Keratinocyte (primary cell): Measurements from ENCODE around the gene SHISA8. TPM values are rescaled to one million over a fixed set of nuclear protein-coding genes. Genes with fewer than 3 reads are reported as not detected.

Experiments
- DNase-seq: peaks from one replicate; pipeline ENCODE4 v3.0.0-alpha.2; 2011; ENCODE audit warnings: low read depth, missing footprints, low spot score
- FAIRE-seq: peaks from 2 replicates; lab custom pipeline; 2011; peaks lifted over from hg19 to GRCh38; lab: Jason Lieb, UNC
- H2AFZ ChIP-seq: 2 replicates; pipeline ENCODE4 v1.6.0; 2012; ENCODE audit warnings: low read length, control low read depth, inconsistent platforms; ENCODE audit not compliant: control insufficient read depth
- H3K27ac ChIP-seq: 2 replicates; pipeline ENCODE4 v1.5.1; 2011; ENCODE audit warnings: low read length; ENCODE audit not compliant: control insufficient read depth, insufficient read depth
- H3K27me3 ChIP-seq: 3 replicates; pipeline ENCODE4 v1.6.0; 2011; ENCODE audit warnings: low read length; ENCODE audit not compliant: control insufficient read depth, insufficient read depth; ENCODE audit errors: extremely low read depth
- H3K36me3 ChIP-seq, 2 experiments: 2 replicates in 1 of 2; 3 replicates in 1 of 2; pipeline ENCODE4 v1.5.1; 2011; ENCODE audit warnings: low read length in 2 of 2, mild to moderate bottlenecking in 1 of 2; ENCODE audit not compliant: control insufficient read depth in 2 of 2, insufficient read depth in 2 of 2; ENCODE audit errors: extremely low read depth in 1 of 2
- H3K4me1 ChIP-seq: 3 replicates; pipeline ENCODE4 v1.5.1; 2011; ENCODE audit warnings: low read length; ENCODE audit not compliant: control insufficient read depth, insufficient read depth; ENCODE audit errors: extremely low read depth
- H3K4me2 ChIP-seq: 3 replicates; pipeline ENCODE4 v1.6.0; 2011; ENCODE audit warnings: low read depth, low read length; ENCODE audit not compliant: control insufficient read depth, insufficient read depth; ENCODE audit errors: extremely low read depth
- H3K4me3 ChIP-seq, 3 experiments: fragments of 200-600 bp in 1 of 3; sonication (generic) in 1 of 3; 2 replicates in 2 of 3; 3 replicates in 1 of 3; pipeline ENCODE4 v1.5.1; 2011 to 2016; ENCODE audit warnings: low read length in 3 of 3, mild to moderate bottlenecking in 3 of 3, control low read depth in 2 of 3, inconsistent platforms in 1 of 3, low read depth in 1 of 3, mixed read lengths in 1 of 3, mixed run types in 1 of 3, moderate library complexity in 1 of 3; ENCODE audit not compliant: control insufficient read depth in 2 of 3, insufficient read depth in 2 of 3; ENCODE audit errors: extremely low read depth in 1 of 3
- H3K79me2 ChIP-seq: 2 replicates; pipeline ENCODE4 v1.6.0; 2012; ENCODE audit warnings: low read length; ENCODE audit not compliant: control insufficient read depth, insufficient read depth
- H3K9ac ChIP-seq: 3 replicates; pipeline ENCODE4 v1.6.0; 2011; ENCODE audit warnings: low read length; ENCODE audit not compliant: control insufficient read depth, insufficient read depth; ENCODE audit errors: extremely low read depth
- H3K9me1 ChIP-seq: 3 replicates; pipeline ENCODE4 v1.6.0; 2011; ENCODE audit warnings: low read length; ENCODE audit not compliant: control insufficient read depth, insufficient read depth; ENCODE audit errors: extremely low read depth
- H3K9me3 ChIP-seq: 2 replicates; pipeline ENCODE4 v1.5.1; 2012; ENCODE audit warnings: low read depth, low read length; ENCODE audit not compliant: control insufficient read depth
- H4K20me1 ChIP-seq: 3 replicates; pipeline ENCODE4 v1.6.0; 2011; ENCODE audit warnings: low read length; ENCODE audit not compliant: control insufficient read depth, insufficient read depth; ENCODE audit errors: extremely low read depth
- EZH2 ChIP-seq: IDR thresholded peaks from one replicate; pipeline ENCODE4 v1.6.1; 2012; ENCODE audit warnings: inconsistent platforms, mild to moderate bottlenecking, low read length, moderate library complexity
- dilution Hi-C: fragments of 300-500 bp; cut with MboI; formaldehyde crosslinking; loops from one replicate; pipeline ENCODE4 v1.7.0; 2020; ENCODE audit warnings: low sequenced_read_pairs; ENCODE audit not compliant: extremely low pct_ligation_motif_present
- polyA plus RNA-seq, 5 experiments: library from polyadenylated mRNA; depleted of rRNA in 3 of 5; stranded (reverse) in 3 of 5; stranded (forward) in 1 of 5; unstranded in 1 of 5; fragments of >200 nt; gene quantifications; 1 replicate in 1 of 5; 2 replicates in 3 of 5; 3 replicates in 1 of 5; pipeline versions ENCODE4 v1.2.1 to v1.2.3, GENCODE V29; 2011 to 2012; ENCODE audit warnings: missing spikeins in 2 of 5, low read depth in 1 of 5, low replicate concordance in 1 of 5
- TF ChIP-seq, protein P1 (sequence below), 3 experiments: IDR thresholded peaks in 1 of 3; conservative IDR thresholded peaks in 1 of 3; optimal IDR thresholded peaks in 1 of 3; 2 replicates in 2 of 3; 3 replicates in 1 of 3; pipeline versions ENCODE3 to v1.5.1; 2011; ENCODE audit warnings: low read length in 3 of 3, mild to moderate bottlenecking in 3 of 3, moderate library complexity in 2 of 3, control low read depth in 1 of 3, inconsistent platforms in 1 of 3; ENCODE audit not compliant: insufficient read depth in 2 of 3; ENCODE audit errors: extremely low read depth in 1 of 3

The SHISA8 gene
- polyA plus RNA-seq, 1 donor (not counting 4 experiments of a cell fraction or from before 2014, with no cell fraction given): not detected

DNA sequence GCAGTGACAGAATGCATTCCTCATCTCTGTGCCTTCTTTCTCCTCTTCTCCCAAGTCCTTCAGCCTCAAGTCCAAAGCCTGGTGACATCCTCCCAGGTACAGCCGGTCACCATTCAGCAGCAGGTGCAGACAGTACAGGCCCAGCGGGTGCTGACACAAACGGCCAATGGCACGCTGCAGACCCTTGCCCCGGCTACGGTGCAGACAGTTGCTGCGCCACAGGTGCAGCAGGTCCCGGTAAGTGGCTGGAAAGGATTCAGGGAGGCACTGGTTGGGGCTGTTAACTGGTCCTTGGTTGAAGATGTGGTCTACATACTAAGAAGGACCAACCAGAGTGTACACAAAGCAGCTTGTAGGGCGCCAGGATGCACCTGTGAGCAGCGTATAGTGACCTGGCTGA, 46.3 kb downstream of the SHISA8 start:
- TF ChIP-seq, protein P1, sequence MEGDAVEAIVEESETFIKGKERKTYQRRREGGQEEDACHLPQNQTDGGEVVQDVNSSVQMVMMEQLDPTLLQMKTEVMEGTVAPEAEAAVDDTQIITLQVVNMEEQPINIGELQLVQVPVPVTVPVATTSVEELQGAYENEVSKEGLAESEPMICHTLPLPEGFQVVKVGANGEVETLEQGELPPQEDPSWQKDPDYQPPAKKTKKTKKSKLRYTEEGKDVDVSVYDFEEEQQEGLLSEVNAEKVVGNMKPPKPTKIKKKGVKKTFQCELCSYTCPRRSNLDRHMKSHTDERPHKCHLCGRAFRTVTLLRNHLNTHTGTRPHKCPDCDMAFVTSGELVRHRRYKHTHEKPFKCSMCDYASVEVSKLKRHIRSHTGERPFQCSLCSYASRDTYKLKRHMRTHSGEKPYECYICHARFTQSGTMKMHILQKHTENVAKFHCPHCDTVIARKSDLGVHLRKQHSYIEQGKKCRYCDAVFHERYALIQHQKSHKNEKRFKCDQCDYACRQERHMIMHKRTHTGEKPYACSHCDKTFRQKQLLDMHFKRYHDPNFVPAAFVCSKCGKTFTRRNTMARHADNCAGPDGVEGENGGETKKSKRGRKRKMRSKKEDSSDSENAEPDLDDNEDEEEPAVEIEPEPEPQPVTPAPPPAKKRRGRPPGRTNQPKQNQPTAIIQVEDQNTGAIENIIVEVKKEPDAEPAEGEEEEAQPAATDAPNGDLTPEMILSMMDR (optimal IDR thresholded peaks at IDR 0.05 in 1 of 3, IDR thresholded peaks at IDR 0.05 in 1 of 3, conservative IDR thresholded peaks at IDR 0.05 in 1 of 3; ENCODE audit: extremely low read depth in 1 of 3, insufficient read depth in 2 of 3, low read length in 3 of 3): no peak
- TF ChIP-seq EZH2: no peak
- Histone ChIP-seq H4K20me1 (peaks cover 16% of the 10 kb centered on the region), H2AFZ (no peak overlapping the region), H3K4me2 (no peak overlapping the region), H3K36me3 (peaks cover 20 to 37% of the 10 kb centered on the region in 2 experiments), H3K4me1 (no peaks in the 10 kb centered on the region), H3K9me1 (no peaks in the 10 kb centered on the region), H3K4me3 (no peak overlapping the region), H3K9me3 (no peaks in the 10 kb centered on the region), H3K9ac (no peak overlapping the region), H3K27me3 (no peaks in the 10 kb centered on the region), H3K27ac (no peak overlapping the region), H3K79me2 (peaks cover 39% of the 10 kb centered on the region)
- FAIRE-seq (no peak), DNase-seq (no peak)
- dilution Hi-C loops: no loop called here

- Histone ChIP-seq H3K4me1 (peaks cover 17% of the 10 kb centered on the region), H3K4me2 (no peak overlapping the region)
Measured at GRCh38 chr22:41863472-41863871, 51.4 kb downstream of the SHISA8 start.

More at GRCh38 chr22:41863472-41863871, 51.4 kb downstream of the SHISA8 start:
- peaks cover 25% of the 10 kb centered on the region for H4K20me1 ChIP-seq
- H2AFZ ChIP-seq: no peak overlapping the region
- no peak overlapping the region for H3K9ac ChIP-seq
- peaks cover 11 to 22% of the 10 kb centered on the region in 2 experiments for H3K36me3 ChIP-seq
- dilution Hi-C loops: no loop called here
- FAIRE-seq: no peak
- H3K27me3 ChIP-seq: no peaks in the 10 kb centered on the region
- no peaks in the 10 kb centered on the region for H3K9me1 ChIP-seq
- no peak overlapping the region for H3K4me3 ChIP-seq
- TF ChIP-seq EZH2: no peak
- TF ChIP-seq, protein P1 (optimal IDR thresholded peaks at IDR 0.05 in 1 of 3, IDR thresholded peaks at IDR 0.05 in 1 of 3, conservative IDR thresholded peaks at IDR 0.05 in 1 of 3; ENCODE audit: extremely low read depth in 1 of 3, insufficient read depth in 2 of 3, low read length in 3 of 3): no peak
- no peaks in the 10 kb centered on the region for H3K9me3 ChIP-seq
- no peak overlapping the region for H3K27ac ChIP-seq
- DNase-seq: no peak
- peaks cover 74% of the 10 kb centered on the region for H3K79me2 ChIP-seq
